Thymus (tissue), 11 donors: ENCODE data around the gene FHIT. TPM values are rescaled to one million over a fixed set of nuclear protein-coding genes. Genes with fewer than 3 reads are reported as not detected.

Source experiments
- DNase-seq, 9 donors: peaks; one replicate each; pipeline ENCODE4 v3.0.0-alpha.2; 2013; ENCODE audit warnings: low spot score in 9 of 9, low read depth in 6 of 9, missing footprints in 1 of 9
- H3K27ac ChIP-seq, 2 donors: one replicate each; pipeline ENCODE4 v1.5.1; 2013; ENCODE audit warnings: control low read depth in 1 of 2, low read depth in 1 of 2, low read length in 1 of 2, mild to moderate bottlenecking in 1 of 2, moderate library complexity in 1 of 2
- H3K27me3 ChIP-seq, 2 donors: one replicate each; pipeline ENCODE4 v1.5.1; 2013; ENCODE audit warnings: low read length in 1 of 2; ENCODE audit not compliant: control insufficient read depth in 2 of 2, insufficient read depth in 1 of 2
- H3K36me3 ChIP-seq, 2 donors: one replicate each; pipeline ENCODE4 v1.5.1; 2013; ENCODE audit warnings: low read length in 1 of 2, mild to moderate bottlenecking in 1 of 2, moderate library complexity in 1 of 2; ENCODE audit not compliant: control insufficient read depth in 2 of 2, insufficient read depth in 2 of 2
- H3K4me1 ChIP-seq, 2 donors: one replicate each; pipeline ENCODE4 v1.5.1; 2013; ENCODE audit warnings: low read length in 2 of 2; ENCODE audit not compliant: control insufficient read depth in 2 of 2, insufficient read depth in 2 of 2
- H3K4me3 ChIP-seq, 2 donors: one replicate each; pipeline ENCODE4 v1.5.1; 2013; ENCODE audit warnings: low read length in 2 of 2, control low read depth in 1 of 2, mild to moderate bottlenecking in 1 of 2
- H3K9me3 ChIP-seq, 2 donors: one replicate each; pipeline ENCODE4 v1.5.1; 2013; ENCODE audit warnings: low read length in 1 of 2, mild to moderate bottlenecking in 1 of 2; ENCODE audit not compliant: control insufficient read depth in 2 of 2, insufficient read depth in 1 of 2
- WGBS: extraction: QIAGEN DNeasy Blood & Tissue Kit; methylation state at CpG from one replicate; pipeline ENCODE4 v1.1.7; 2013; 5-methylcytosine and 5-hydroxymethylcytosine counted together
- polyA plus RNA-seq: library from polyadenylated mRNA; stranded (reverse); fragments of 200-250 nt; gene quantifications from one replicate; pipeline ENCODE4 v1.2.3, GENCODE V29; 2013
- total RNA-seq: library from RNA; stranded (reverse); fragments of 120-200 nt; gene quantifications from one replicate; pipeline ENCODE4 v1.2.4, GENCODE V29; 2013
- donor health status: healthy.

FHIT gene
- total and polyA plus RNA-seq, 2 donors, result 9.2 to 13.2 TPM

DNA sequence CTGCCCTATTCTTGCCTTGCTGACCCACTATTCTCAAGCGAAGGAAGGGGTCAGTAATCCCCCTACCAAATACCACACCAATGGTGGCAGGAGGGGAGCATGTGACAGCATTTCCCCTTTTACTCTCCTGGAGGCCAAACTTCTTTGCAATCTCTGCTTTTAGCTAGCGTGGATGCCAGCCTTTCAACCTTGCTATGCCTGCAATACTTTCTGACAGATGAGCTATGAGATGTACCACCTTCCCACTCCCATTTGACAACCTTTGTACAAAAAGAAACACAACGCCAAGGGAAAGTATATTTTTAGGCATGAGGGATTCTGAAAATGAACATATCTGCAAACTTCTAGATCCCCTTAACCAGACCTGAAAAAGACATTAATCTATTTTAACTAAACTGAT, 302.1 kb downstream of the FHIT start:
- no peak overlapping the region for H3K4me3 ChIP-seq
- no peaks in the 10 kb centered on the region for H3K4me1 ChIP-seq

DNA sequence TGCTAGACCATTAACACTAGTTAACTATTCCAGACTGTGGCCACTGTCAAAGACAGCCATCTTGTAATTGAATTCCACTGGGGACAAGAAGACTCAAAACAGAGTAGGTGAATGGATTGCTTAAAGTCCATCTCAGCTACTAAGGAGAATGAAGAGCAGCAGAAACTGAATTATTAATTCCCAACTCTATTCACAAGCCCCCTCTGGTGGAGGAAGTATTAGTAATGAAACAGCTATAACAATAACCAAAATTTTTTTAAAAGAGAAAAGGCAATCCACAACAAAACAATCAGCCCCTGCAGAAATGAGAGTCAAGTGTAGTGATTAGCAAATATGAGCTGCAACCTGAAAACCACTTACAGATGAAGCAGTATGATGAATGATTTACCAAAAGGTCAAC, 302.8 kb downstream of the FHIT start:
- no peak overlapping the region for H3K27ac ChIP-seq
- no peaks in the 10 kb centered on the region for H3K9me3 ChIP-seq
- no peak for DNase-seq
- H3K27me3 ChIP-seq, result no peaks in the 10 kb centered on the region
- no peaks in the 10 kb centered on the region for H3K4me1 ChIP-seq
- H3K36me3 ChIP-seq, result no peaks in the 10 kb centered on the region
- no peak overlapping the region for H3K4me3 ChIP-seq

More for the DNA sequence above, 302.1 kb downstream of the FHIT start:
- Histone ChIP-seq H3K9me3 (no peaks in the 10 kb centered on the region), H3K27ac (no peak overlapping the region), H3K27me3 (no peaks in the 10 kb centered on the region), H3K36me3 (no peaks in the 10 kb centered on the region)
- 93% methylated on average over 3 of the region's 3 CpGs for WGBS
- no peak for DNase-seq

DNA sequence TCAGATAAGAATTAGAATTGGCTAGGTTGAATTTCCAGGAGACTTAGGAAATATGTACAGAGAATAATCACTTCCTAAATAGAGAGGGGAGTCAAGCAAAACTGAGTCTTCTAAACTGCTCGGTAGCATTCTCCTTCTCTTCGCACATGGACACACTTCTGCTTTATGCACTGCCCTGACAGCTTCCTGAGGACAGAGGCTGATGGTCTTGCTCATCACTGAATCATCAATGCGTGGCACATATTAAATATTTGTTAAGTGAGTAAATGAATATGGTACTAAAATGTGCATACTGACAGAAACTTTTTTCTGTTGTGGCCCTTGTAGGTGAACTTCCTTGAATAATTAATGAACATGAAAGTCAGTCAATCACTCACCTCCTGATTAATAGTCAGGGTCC, 315.5 kb downstream of the FHIT start:
- WGBS, result 96% methylated on average over 3 of the region's 3 CpGs

DNA sequence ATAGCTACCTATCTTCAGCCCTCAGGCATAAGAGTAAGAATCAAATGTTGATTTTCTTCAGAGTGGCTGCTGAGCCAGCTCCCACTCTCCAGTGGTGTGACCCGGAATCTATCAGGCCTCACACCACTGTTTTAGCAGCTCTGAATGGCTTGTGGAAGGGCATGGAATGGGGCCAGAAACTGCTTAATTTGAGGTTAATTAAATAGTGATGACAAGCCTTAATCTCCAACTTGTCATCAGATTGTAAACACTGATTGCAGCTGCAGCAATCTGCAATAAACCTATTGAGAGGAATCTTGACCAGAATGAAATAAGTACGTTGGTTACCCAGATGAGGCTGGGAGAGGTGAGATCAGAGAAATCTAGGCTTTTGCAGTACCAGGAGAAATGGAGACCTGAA, 317.4 kb downstream of the FHIT start:
- WGBS, result 97% methylated on average over 2 of the region's 2 CpGs
- Histone ChIP-seq H3K36me3 (no peaks in the 10 kb centered on the region), H3K27me3 (no peaks in the 10 kb centered on the region), H3K27ac (no peak overlapping the region), H3K9me3 (no peaks in the 10 kb centered on the region), H3K4me1 (no peaks in the 10 kb centered on the region), H3K4me3 (no peak overlapping the region)
- no peak for DNase-seq

More for the DNA sequence above, 315.5 kb downstream of the FHIT start:
- Histone ChIP-seq H3K9me3 (no peaks in the 10 kb centered on the region), H3K4me3 (no peak overlapping the region), H3K27ac (no peak overlapping the region), H3K36me3 (no peaks in the 10 kb centered on the region), H3K27me3 (no peaks in the 10 kb centered on the region), H3K4me1 (no peaks in the 10 kb centered on the region)
- no peak for DNase-seq

DNA sequence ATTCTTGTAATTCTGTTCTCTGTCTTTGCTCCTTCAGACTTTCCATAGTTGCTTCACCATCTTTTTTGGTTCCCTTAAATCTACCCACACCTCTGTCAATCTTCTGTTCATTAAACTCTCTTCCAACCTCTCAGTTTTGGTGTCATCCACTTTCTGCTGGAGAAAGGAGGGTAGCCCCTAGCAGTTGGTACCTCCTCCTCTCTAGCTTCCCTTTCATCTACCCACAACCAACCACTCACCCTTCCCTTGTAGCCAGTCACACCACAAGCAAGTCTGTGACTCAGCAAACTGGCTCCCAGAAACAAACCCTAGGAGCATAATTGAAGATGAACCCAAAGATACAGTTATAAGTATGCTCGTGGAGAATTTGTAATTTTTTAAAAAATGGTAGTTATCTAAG, 318.6 kb downstream of the FHIT start:
- Histone ChIP-seq H3K4me3 (no peak overlapping the region), H3K36me3 (no peaks in the 10 kb centered on the region), H3K27me3 (no peaks in the 10 kb centered on the region), H3K4me1 (no peaks in the 10 kb centered on the region), H3K9me3 (peaks cover 0 to under 1% of the 10 kb centered on the region in 2 donors), H3K27ac (no peak overlapping the region)
- 16% methylated on average over 1 of the region's 1 CpG for WGBS
- DNase-seq, result no peak

DNA sequence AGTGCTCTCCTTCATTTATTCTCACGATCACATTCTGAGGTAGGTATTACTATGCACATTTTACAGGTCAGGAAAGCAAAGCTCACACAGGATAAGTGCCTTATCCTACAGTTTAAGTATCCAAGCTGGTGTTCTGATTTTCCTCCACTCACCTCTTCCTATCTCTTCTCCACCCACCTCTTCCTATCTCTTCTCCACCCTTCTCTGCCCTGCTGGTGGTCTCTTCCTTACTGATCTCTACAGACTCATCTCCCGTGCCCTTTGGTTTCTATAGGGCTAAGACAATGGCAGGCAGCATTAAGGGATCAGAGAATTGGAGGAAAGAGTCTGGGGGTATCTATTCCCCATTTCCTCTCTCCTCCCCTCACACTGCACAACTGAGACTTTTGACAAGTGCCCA, 319.1 kb downstream of the FHIT start:
- Histone ChIP-seq H3K4me3 (no peak overlapping the region), H3K9me3 (peaks cover 0 to 5% of the 10 kb centered on the region in 2 donors), H3K27ac (no peak overlapping the region), H3K4me1 (no peaks in the 10 kb centered on the region), H3K27me3 (no peaks in the 10 kb centered on the region), H3K36me3 (no peaks in the 10 kb centered on the region)
- 95% methylated on average over 2 of the region's 2 CpGs for WGBS
- no peak for DNase-seq

DNA sequence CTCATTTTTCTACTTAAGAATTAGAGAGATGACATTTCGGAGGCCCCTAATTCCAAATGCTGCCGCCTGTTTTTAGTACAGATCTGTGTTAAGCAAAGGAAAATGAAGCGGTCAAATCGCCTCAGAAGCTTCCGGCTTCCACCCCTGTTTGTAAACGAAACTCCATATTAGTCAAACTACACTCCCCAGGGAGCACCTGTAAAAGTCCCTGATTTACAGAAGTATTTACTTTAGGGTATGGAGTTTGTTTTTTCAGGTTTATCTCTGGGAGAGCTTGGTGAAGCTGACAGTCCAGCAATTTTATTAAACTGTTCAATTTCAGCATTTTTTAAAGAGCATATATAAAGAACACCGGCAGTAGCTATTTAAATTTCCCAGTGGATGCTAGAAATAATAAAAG, 319.8 kb downstream of the FHIT start:
- Histone ChIP-seq H3K4me1 (no peaks in the 10 kb centered on the region), H3K4me3 (no peak overlapping the region), H3K27me3 (no peaks in the 10 kb centered on the region), H3K27ac (no peak overlapping the region), H3K9me3 (peaks cover 0 to 7% of the 10 kb centered on the region in 2 donors), H3K36me3 (no peaks in the 10 kb centered on the region)
- 97% methylated on average over 7 of the region's 7 CpGs for WGBS
- DNase-seq, result no peak

DNA sequence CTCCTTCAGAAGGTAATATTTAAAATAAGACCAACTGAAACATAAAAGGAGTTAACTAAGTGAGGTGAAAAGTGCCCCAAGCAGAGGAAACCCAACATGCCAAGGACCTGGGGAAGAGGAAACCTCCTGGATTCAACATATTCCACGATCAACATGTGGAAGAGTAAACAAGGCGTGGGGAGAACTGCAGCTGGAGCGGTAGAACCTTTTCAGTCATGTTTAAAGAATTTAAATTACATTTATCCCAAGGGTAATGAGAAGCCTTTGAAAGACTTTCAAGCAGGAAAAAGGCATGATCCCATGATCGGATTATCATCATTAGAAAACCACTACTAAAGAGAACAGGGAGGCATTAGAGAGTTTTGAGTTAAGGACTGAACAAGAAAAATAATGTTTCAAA, 330.7 kb downstream of the FHIT start:
- 96% methylated on average over 4 of the region's 4 CpGs for WGBS
- no peaks in the 10 kb centered on the region for H3K4me1 ChIP-seq
- H3K27me3 ChIP-seq, result no peaks in the 10 kb centered on the region
- no peak overlapping the region for H3K4me3 ChIP-seq
- no peak for DNase-seq
- no peaks in the 10 kb centered on the region for H3K9me3 ChIP-seq
- no peak overlapping the region for H3K27ac ChIP-seq
- H3K36me3 ChIP-seq, result no peaks in the 10 kb centered on the region

DNA sequence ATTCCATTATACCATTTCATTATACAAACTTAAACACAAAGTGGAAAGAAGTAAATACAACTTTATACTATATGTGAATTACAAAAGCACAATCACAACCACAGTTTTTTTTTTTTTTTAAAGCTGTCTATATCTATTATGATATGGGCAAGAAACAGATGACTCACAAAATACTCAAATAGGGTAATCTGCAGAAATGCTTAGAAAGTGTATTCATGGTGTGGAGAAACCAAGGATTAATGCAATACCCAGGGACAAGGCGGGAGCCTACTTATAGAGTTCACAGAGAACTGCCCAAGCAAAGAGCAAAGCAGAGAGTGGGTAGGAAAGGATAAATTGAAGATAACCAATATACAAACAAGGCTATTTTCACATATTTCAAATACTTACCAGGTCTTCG, 332.0 kb downstream of the FHIT start:
- H3K27me3 ChIP-seq, result no peaks in the 10 kb centered on the region
- H3K36me3 ChIP-seq, result no peaks in the 10 kb centered on the region
- no peak for DNase-seq
- WGBS, result 98% methylated on average over 2 of the region's 2 CpGs
- H3K27ac ChIP-seq, result no peak overlapping the region
- H3K4me3 ChIP-seq, result no peak overlapping the region
- H3K9me3 ChIP-seq, result no peaks in the 10 kb centered on the region
- H3K4me1 ChIP-seq, result no peaks in the 10 kb centered on the region

DNA sequence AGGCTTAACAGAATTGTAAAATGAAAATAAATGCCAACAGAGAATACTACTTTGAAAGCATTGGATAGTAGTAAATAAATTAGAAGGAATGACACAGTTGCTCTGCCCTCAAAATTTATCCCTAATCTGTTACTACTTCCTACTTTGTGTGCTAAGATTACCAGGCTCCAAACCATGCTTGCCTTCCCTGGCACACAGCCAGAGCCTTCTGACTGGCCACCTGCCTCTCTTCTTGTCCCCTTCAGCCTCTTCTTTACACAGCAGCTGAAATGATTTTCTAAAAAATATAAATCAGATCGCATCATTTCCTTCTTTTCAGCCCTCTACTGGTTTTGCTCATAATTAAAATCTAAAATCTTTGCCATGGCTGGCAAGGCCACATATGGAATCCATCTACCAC, 334.1 kb downstream of the FHIT start:
- H3K4me1 ChIP-seq, result no peaks in the 10 kb centered on the region

More for the DNA sequence above, 334.1 kb downstream of the FHIT start:
- no peaks in the 10 kb centered on the region for H3K9me3 ChIP-seq
- H3K27me3 ChIP-seq, result no peaks in the 10 kb centered on the region
- H3K36me3 ChIP-seq, result no peaks in the 10 kb centered on the region
- WGBS, result 47% methylated on average over 1 of the region's 1 CpG
- no peak overlapping the region for H3K4me3 ChIP-seq
- H3K27ac ChIP-seq, result no peak overlapping the region
- DNase-seq, result no peak
